GM23248 (cell line): ENCODE measurements around the gene ADORA3. TPM values are rescaled to one million over a fixed set of nuclear protein-coding genes. Genes with fewer than 3 reads are reported as not detected.

Source experiments
- DNase-seq: peaks from one replicate; pipeline ENCODE4 v3.0.0-alpha.2; 2015
- H2AFZ ChIP-seq: fragments of 200-600 bp; sonication (generic); 2 replicates; pipeline ENCODE4 v1.6.1; 2016; ENCODE audit warnings: antibody characterized with exemption
- H3F3A ChIP-seq: fragments of 200-600 bp; sonication (generic); 2 replicates; pipeline ENCODE4 v1.6.1; 2016; ENCODE audit warnings: mild to moderate bottlenecking, antibody characterized with exemption, mixed run types; ENCODE audit not compliant: insufficient read depth
- H3K27ac ChIP-seq: fragments of 200-600 bp; sonication (generic); 2 replicates; pipeline ENCODE4 v1.5.1; 2016; ENCODE audit warnings: mild to moderate bottlenecking
- H3K27me3 ChIP-seq: fragments of 200-600 bp; sonication (generic); replicated peaks from 2 replicates; pipeline ENCODE4 v1.6.1; 2016; ENCODE audit warnings: mild to moderate bottlenecking; ENCODE audit not compliant: insufficient read depth
- H3K36me3 ChIP-seq: fragments of 200-600 bp; sonication (generic); 2 replicates; pipeline ENCODE4 v1.6.1; 2016; ENCODE audit warnings: low read depth, mild to moderate bottlenecking
- H3K4me1 ChIP-seq: fragments of 200-600 bp; sonication (generic); 2 replicates; pipeline ENCODE4 v1.6.1; 2016; ENCODE audit warnings: mild to moderate bottlenecking; ENCODE audit not compliant: insufficient read depth
- H3K4me2 ChIP-seq: fragments of 200-600 bp; sonication (generic); one replicate; pipeline ENCODE4 v1.6.1; 2016; ENCODE audit warnings: mild to moderate bottlenecking; ENCODE audit not compliant: unreplicated experiment
- H3K4me3 ChIP-seq: fragments of 200-600 bp; sonication (generic); 2 replicates; pipeline ENCODE4 v1.5.1; 2016; ENCODE audit warnings: mild to moderate bottlenecking
- H3K79me2 ChIP-seq: fragments of 200-600 bp; sonication (generic); 2 replicates; pipeline ENCODE4 v1.6.1; 2016; ENCODE audit warnings: mild to moderate bottlenecking; ENCODE audit not compliant: insufficient read depth
- H3K9ac ChIP-seq: fragments of 200-600 bp; sonication (generic); 2 replicates; pipeline ENCODE4 v1.6.1; 2016; ENCODE audit warnings: mild to moderate bottlenecking
- H3K9me2 ChIP-seq: fragments of 200-600 bp; sonication (generic); 2 replicates; pipeline ENCODE4 v1.6.1; 2016; ENCODE audit warnings: mixed run types, mild to moderate bottlenecking, moderate library complexity; ENCODE audit not compliant: insufficient read depth
- H3K9me3 ChIP-seq: fragments of 200-600 bp; sonication (generic); one replicate; pipeline ENCODE4 v1.6.1; 2017; ENCODE audit warnings: low read depth
- H4K20me1 ChIP-seq: fragments of 200-600 bp; sonication (generic); 2 replicates; pipeline ENCODE4 v1.6.0; 2016; ENCODE audit not compliant: insufficient read depth
- EZH2 ChIP-seq: fragments of 200-600 bp; sonication (generic); IDR thresholded peaks from 2 replicates; pipeline ENCODE4 v1.6.1; 2018; ENCODE audit warnings: antibody characterized with exemption, mild to moderate bottlenecking; ENCODE audit not compliant: insufficient read depth, poor library complexity, severe bottlenecking
- EZH2phosphoT487 ChIP-seq: fragments of 200-600 bp; sonication (generic); IDR thresholded peaks from 2 replicates; pipeline ENCODE4 v1.6.1; 2018; ENCODE audit warnings: antibody characterized with exemption, moderate library complexity, mild to moderate bottlenecking, low read depth; ENCODE audit not compliant: insufficient read depth
- WGBS, 2 experiments: methylation state at CpG; one replicate each; pipeline ENCODE4 v1.1.6; 2015 to 2017; ENCODE audit warnings: low lambda C conversion rate in 2 of 2, low coverage in 1 of 2; ENCODE audit errors: missing lambda C conversion rate in 2 of 2; 5-methylcytosine and 5-hydroxymethylcytosine counted together
- in situ Hi-C: fragments of 300-500 bp; cut with MboI; formaldehyde crosslinking; loops from 2 replicates; pipeline ENCODE4 v1.15.0; 2020
- polyA plus RNA-seq: library from polyadenylated mRNA; unstranded; fragments of >200 nt; fragmentation: Nextera tagmentation; extraction: Ambion mirVana; gene quantifications from 2 replicates; pipeline ENCODE4 v1.2.1, GENCODE V29; 2016
- total RNA-seq: library from RNA; depleted of rRNA; stranded (reverse); fragments of >200 nt; shearing (Covaris generic); gene quantifications from 2 replicates; pipeline ENCODE4 v1.2.3, GENCODE V29; 2014

ADORA3 gene
- total and polyA plus RNA-seq, 2 experiments from 2014 or later = not detected

DNA sequence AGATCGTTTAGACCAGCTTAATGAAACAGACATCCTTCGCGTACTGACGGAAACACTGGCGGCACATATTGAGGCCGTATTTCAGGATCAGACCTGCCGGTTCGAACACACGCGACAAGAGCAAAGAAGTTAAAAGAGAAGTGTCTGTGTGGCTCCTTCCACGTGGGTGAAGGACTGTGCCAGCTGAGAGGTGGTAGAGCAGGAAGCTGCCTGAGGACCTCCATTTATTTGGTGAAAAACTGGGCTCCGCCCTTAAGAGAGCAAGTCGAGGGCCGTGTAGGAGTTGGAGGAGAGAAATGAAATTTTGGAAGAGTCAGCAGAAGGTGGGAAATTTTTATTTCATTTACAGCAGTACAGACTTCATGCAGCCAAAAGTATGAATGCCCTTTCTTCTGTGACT lies 38.8 kb upstream of the ADORA3 start:
- no peaks in the 10 kb centered on the region for H4K20me1 ChIP-seq
- H3K79me2 ChIP-seq = no peaks in the 10 kb centered on the region
- H3K27me3 ChIP-seq = no peaks in the 10 kb centered on the region
- no peaks in the 10 kb centered on the region for H3K36me3 ChIP-seq
- peak overlapping the region; percentile 72 for H3K4me2 ChIP-seq
- peak overlapping the region; percentile 26 for H2AFZ ChIP-seq
- H3F3A ChIP-seq = no peaks in the 10 kb centered on the region; the same call in 1 of the 2 replicates
- no peak for DNase-seq
- 73 to 74% methylated on average over 14 of the region's 14 CpGs for WGBS, 2 experiments
- H3K9me3 ChIP-seq = no peaks in the 10 kb centered on the region
- H3K4me1 ChIP-seq = peaks cover 30% of the 10 kb centered on the region
- in situ Hi-C loops = no loop called here
- no peaks in the 10 kb centered on the region for H3K9me2 ChIP-seq
- TF ChIP-seq EZH2 (no peak), EZH2phosphoT487 (no peak)
- no peak overlapping the region for H3K27ac ChIP-seq
- H3K9ac ChIP-seq = no peak overlapping the region
- no peak overlapping the region for H3K4me3 ChIP-seq

DNA sequence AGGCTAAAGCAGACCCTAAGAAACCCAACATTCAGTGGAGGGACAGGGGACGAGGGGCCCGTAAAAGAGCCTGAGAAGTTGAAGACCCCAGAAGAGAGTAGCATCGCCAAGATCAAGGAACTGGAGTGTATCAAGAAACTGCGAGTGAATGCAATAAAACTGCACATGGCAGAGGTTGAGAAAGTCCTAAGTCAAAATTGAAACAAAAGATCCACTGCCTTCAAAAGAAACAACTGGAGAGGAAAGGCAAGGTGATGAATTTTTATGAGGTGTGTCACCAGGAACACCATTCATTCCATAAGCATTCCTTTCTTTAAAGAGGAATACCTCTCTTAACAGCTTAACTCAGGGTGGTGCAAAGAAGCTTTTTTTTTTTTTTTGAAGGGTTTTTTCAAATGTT lies 38.3 kb upstream of the ADORA3 start:
- H3K4me3 ChIP-seq = 0 out of 2 replicates have a peak overlapping the region, but pooled peaks have one; percentile 3
- H3K4me1 ChIP-seq = peaks cover 30% of the 10 kb centered on the region
- H3F3A ChIP-seq = no peaks in the 10 kb centered on the region; the same call in 1 of the 2 replicates
- no peaks in the 10 kb centered on the region for H3K27me3 ChIP-seq
- TF ChIP-seq EZH2 (no peak), EZH2phosphoT487 (no peak)
- no peaks in the 10 kb centered on the region for H3K36me3 ChIP-seq
- H3K79me2 ChIP-seq = no peaks in the 10 kb centered on the region
- DNase-seq = peak; percentile 39
- H3K4me2 ChIP-seq = peak overlapping the region; percentile 72
- H2AFZ ChIP-seq = peak overlapping the region; percentile 26
- in situ Hi-C loops = no loop called here
- no peak overlapping the region for H3K27ac ChIP-seq
- no peaks in the 10 kb centered on the region for H3K9me3 ChIP-seq
- 56% methylated on average over 4 of the region's 4 CpGs for WGBS, 2 experiments
- H3K9me2 ChIP-seq = no peaks in the 10 kb centered on the region
- no peaks in the 10 kb centered on the region for H4K20me1 ChIP-seq
- H3K9ac ChIP-seq = no peak overlapping the region

- Histone ChIP-seq H3F3A (no peaks in the 10 kb centered on the region; the same call in 1 of the 2 replicates), H3K4me1 (peaks cover 30% of the 10 kb centered on the region), H3K9ac (no peak overlapping the region)
Observed at GRCh38 chr1:111540928-111541327, 37.5 kb upstream of the ADORA3 start.

DNA sequence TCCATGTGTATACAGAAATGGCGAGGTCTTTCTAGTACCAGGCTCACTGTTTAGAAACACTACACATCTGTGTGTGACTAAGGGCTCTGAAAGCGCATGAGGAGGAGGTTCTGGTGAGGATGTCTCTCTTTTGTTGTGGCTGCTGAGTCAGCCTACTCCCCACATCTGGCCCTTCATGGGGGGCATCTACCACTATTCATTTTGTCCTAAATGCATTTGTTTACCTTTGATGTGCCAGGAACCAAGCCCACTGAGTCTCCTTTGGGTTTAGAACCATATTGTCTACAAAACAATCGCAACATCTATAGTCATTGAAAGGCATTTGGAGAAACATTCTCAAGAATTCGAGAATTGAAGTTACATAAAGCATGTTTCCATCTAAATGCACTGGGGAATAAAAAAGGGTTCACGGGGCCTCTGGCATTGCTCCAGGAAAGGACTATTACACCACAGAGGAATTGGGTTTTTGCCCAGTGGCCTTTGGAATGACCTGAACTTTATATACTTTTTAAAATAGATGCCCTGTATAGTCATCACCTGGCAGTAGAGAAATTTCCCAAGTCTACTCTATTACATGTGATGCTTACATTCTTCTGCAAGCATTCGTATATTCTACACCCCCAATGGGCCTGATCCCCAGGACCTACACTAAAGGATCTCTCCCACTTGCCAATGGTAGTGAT lies 35.1 kb upstream of the ADORA3 start:
- Histone ChIP-seq H3K4me3 (no peak overlapping the region), H3K9me2 (no peaks in the 10 kb centered on the region), H4K20me1 (no peaks in the 10 kb centered on the region), H3K36me3 (no peaks in the 10 kb centered on the region), H3K79me2 (no peaks in the 10 kb centered on the region), H3K27me3 (no peaks in the 10 kb centered on the region), H3K9ac (no peak overlapping the region), H3K4me2 (no peak overlapping the region), H2AFZ (no peak overlapping the region), H3F3A (no peaks in the 10 kb centered on the region; the same call in 1 of the 2 replicates), H3K4me1 (peaks cover 34% of the 10 kb centered on the region), H3K27ac (no peak overlapping the region), H3K9me3 (no peaks in the 10 kb centered on the region)
- in situ Hi-C loops = no loop called here
- TF ChIP-seq EZH2phosphoT487 = no peak
- no peak for TF ChIP-seq EZH2
- WGBS, 2 experiments = 40 to 41% methylated on average over 6 of the region's 6 CpGs
- DNase-seq = peak; percentile 76

More at GRCh38 chr1:111540928-111541327, 37.5 kb upstream of the ADORA3 start:
- no peaks in the 10 kb centered on the region for H3K9me2 ChIP-seq
- H3K9me3 ChIP-seq = no peaks in the 10 kb centered on the region
- H3K79me2 ChIP-seq = no peaks in the 10 kb centered on the region
- in situ Hi-C loops = no loop called here
- no peaks in the 10 kb centered on the region for H4K20me1 ChIP-seq
- no peaks in the 10 kb centered on the region for H3K36me3 ChIP-seq
- H3K4me3 ChIP-seq = no peak overlapping the region
- H3K27ac ChIP-seq = no peak overlapping the region
- H3K4me2 ChIP-seq = no peak overlapping the region
- H3K27me3 ChIP-seq = no peaks in the 10 kb centered on the region
- H2AFZ ChIP-seq = no peak overlapping the region
- WGBS, 2 experiments = 92 to 94% methylated on average over 3 of the region's 3 CpGs
- DNase-seq = no peak
- no peak for TF ChIP-seq EZH2phosphoT487
- no peak for TF ChIP-seq EZH2
